Stimulated activated CD4-positive, alpha-beta T cell treated with anti-CD3 and anti-CD28 coated beads, Interleukin-4, amount 100 ng/mL, for 1 hour (primary cell): ENCODE measurements around the gene RABAC1.

ENCODE experiments used
- DNase-seq: peaks from one replicate; pipeline ENCODE4 v3.0.0-alpha.2; 2020

The RABAC1 gene

GRCh38 chr19:41988947-41989346 lies 29.8 kb upstream of the RABAC1 start:
- no peak for DNase-seq

- DNase-seq: no peak
Measured at GRCh38 chr19:41987141-41987860, 28.2 kb upstream of the RABAC1 start.

DNA sequence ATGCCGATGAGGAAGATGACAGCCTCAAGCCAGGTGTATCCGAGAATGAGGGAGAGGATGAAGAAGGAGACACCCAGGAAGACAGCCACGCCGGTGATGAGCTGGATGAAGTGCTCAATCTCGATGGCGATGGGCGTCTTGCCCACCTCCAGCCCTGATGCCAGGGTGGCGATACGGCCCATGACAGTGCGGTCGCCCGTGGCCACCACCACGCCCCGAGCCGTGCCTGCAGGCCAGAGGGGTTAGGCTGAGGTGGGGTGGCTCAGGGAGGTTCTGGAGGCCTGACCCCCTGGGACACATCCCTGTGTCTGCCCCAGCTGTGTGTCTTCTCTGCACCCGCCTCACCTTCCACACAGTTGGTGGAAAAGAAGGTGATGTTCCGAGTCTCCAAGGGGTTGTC lies 25.8 kb upstream of the RABAC1 start:
- no peak for DNase-seq

DNA sequence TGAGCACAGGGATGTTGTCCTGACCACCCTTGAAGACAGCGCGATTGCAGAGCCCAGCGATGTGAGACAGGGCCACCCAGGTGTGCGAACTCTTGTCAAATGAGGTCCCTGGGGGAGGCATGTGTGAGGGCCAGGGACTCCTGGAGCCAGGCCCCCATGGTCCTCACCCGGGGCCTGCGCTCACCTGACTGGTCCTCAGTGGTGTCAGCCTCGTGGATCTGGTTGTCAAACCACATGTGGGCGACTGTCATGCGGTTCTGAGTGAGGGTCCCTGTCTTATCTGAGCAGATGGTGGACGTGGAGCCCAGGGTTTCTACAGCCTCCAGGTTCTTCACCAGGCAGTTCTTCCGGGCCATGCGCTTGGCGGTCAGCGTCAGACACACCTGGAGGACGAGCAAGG lies 22.6 kb upstream of the RABAC1 start:
- no peak for DNase-seq

- DNase-seq: no peak
Measured at GRCh38 chr19:41978470-41978869, 19.3 kb upstream of the RABAC1 start.

DNA sequence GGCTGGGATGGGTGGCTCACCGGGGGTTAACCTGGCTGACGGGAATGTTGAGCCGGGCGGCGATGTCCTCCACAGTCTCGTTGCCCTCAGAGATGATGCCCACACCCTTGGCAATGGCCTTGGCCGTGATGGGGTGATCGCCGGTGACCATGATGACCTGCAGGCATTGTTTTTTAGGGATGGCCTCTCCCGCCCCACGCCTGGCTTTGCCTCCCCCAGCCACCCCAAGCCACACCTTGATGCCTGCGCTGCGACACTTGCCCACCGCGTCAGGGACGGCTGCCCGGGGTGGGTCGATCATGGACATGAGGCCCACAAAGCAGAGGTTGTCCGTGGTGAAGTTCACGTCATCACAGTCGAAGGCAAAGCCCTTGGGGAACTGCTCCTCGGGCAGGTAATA lies 18.8 kb upstream of the RABAC1 start:
- no peak for DNase-seq

GRCh38 chr19:41974652-41975051 lies 15.5 kb upstream of the RABAC1 start:
- no peak for DNase-seq

DNA sequence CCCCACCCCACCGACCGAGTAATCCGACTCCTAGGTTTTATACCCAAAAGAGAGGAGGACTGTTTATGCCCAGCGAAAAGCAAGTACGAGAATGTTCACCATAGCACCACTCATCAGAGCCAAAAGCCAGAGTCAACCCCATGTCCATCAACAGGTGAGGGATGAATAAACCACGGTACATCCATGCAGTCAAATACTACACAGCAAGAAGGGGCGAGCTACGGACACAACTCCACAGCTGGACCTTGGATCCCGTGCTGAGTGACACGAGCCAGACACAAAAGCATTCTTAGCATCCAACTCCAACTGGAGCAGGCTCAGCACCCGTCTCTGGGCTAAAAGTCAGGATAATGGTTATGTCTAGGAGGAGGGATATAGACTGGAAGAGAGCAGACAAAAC lies 12.2 kb upstream of the RABAC1 start:
- no peak for DNase-seq

DNA sequence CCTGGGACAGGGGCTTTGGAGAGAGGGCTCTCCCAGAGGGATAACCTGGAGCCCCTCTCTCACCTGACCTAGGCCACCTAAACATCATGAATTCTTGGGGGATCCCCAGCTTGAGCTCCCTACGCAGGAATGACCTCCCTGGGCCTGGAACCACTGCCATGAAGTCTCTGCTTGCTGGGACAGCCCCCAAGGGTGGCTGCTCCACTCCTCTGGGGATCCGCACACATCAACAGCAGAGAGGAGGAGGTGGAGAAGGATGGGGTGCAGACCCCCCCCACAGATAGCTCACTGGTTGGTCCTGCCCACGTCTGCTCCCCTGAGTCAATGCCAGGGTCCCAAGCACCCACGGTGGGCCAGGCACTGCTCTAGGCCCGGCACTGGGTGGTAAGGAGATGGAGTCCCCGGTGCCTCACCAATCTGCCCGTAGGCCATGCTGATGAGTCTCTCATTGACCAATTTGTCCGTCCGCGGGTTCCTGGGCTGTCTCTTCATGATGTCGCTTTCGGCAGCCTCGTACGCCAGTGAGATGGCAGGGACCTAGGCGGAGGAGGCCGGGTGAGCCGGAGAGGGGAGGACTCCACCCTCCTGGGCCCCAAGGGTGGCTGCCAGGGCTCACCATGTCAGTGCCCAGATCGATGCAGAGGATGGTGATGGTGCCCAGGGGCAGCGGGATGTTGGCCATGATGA lies 10.8 kb upstream of the RABAC1 start:
- DNase-seq: no peak

DNA sequence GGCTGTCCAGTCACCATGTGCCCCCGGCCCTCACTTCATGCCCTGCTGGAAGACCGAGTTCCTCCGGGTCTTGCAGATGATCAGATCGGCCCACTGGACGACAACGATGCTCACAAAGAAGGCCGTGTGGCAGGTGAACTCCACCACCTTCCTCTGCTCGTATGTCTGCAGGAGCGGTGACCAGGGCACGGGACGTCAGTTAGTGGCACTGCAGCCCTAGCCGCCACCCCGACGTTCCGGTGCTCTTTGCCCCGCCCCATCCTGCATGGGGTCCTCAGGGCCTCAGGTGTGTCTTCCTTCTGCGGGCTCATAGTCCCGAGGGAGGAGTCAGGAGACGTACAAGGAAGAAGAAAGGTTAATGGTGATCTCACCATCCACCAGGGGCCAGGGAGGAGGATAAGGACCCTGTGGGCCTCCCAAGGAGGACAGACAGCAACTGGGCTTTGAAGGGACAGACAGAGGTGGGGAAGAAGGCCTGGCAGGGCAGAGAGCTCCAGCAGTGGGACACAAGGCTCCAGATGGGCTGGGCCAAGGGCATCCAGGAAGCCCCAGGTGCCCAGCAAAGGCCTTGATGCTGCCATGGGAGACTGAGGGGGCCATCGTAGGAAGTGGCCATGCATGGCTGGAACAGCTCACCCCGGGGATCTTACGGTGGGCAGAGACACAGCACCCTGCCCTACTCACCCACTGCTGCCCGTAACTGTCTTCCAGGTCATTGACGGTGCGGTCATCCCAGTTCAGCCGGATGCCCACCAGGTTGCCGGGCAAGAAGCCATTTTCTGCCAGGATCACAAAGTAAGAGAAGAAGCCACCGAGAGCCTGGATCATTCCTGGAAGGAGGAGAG lies 9.9 kb upstream of the RABAC1 start:
- no peak for DNase-seq

DNA sequence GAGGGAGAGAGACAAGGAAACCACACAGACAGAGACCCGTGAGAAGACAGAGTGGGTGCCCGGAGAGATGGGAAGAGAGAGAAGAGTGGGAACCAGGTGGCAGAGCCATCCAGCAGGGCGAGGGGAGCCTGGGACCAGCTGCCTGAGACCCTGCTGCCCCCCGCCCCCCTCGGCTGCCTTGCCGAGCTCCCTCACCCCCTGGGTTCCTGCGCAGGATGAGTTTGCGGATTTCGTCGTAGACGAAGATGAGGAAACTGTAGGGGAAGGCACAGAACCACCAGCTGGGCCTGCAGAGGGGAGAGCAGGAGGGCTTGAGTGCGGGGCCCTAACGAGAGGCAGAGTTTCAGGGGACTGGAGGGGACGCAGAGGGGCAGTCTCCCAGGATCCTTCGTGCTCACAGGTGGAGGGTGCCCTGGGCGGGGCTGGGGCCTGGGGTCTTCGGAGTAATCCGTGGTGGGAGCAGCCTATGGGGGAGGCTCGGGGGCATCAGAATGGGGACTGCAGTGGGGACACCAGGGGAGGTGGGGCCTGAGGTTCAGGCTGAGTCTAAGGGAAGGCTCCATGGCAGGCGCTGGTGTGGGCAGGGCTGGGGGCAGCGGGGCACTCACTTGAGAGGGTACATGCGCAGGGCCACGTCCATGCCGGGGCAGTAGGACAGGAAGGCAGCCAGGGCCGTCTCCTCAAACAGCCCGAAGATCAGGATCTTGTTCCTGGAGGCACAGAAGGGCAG lies 8.1 kb upstream of the RABAC1 start:
- no peak for DNase-seq

- no peak for DNase-seq
Measured at GRCh38 chr19:41965106-41965505, 6.0 kb upstream of the RABAC1 start.

- DNase-seq: no peak
Measured at GRCh38 chr19:41960973-41961372, 1.9 kb upstream of the RABAC1 start.

DNA sequence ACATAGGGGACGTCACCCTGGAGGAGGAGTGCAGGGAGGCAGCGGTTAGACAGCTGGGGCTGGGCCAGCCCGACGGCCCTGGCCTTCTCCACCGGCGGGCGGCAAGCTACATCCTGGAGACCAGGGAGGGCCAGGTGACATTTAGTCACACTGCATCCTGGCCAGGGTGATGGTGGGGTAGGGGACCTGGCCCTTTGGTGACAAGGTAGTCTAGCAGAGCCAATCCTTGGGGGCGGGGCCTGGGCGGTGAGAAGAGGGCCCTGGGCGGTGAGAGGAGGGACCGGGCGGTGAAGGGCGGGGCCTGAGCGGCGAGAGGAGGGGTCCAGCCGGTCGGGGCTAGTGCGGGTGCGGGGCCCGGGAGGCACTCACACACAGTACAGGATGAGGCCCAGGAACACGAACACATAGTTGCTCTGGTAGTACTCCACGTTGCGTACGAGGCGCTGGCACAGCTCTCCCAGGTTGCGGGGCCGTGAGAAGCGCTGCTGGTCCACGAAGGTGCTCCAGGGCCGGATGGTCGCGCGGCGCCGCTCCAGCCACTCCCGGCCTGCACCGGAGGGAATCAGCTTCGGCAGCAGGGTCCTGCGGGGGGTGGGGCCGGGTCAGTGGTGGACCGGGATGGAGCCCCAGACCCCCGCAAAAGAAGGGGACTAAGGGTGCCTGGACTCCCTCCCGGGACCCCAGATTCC lies 610 bp downstream of the RABAC1 start:
- DNase-seq: peak; percentile 87

- DNase-seq: peak; percentile 29
Measured at GRCh38 chr19:41957838-41958366, 1.2 kb downstream of the RABAC1 start.

DNA sequence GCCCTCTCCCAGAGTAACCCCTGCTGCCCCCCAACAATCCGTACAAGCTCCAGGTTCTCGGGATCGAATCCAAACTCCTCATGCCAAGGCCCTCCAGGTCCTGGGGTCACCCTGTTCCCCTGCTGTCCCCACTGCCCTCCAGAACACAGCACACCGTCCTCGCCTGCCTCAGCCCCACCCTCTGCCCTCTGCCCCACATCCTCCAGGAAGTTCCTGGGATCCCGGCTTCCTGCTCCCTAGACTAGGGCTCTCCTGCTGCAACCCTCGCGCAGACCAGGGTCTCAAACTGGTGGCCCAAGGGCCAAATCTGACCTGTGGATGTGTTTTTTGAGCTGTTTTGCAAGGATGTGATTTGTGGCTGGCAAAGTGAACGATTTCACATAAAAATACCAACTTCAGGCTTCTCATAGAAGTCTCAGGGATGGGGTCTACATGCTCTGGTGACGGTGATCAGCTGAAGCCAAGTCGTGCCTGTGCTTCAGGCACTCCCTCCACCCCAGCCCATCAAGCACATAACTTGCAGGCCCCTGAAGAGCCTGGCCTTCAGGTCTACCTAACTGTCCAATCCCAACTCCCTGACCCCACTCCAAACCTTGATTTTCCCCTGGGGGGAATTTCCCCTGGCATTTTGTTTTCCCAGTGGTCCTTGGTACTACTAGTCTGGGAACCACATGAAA lies 1.8 kb downstream of the RABAC1 start:
- DNase-seq: no peak

GRCh38 chr19:41956621-41957020 lies 2.5 kb downstream of the RABAC1 start:
- DNase-seq: no peak

- DNase-seq: no peak
Measured at GRCh38 chr19:41955521-41955920, 3.6 kb downstream of the RABAC1 start.

DNA sequence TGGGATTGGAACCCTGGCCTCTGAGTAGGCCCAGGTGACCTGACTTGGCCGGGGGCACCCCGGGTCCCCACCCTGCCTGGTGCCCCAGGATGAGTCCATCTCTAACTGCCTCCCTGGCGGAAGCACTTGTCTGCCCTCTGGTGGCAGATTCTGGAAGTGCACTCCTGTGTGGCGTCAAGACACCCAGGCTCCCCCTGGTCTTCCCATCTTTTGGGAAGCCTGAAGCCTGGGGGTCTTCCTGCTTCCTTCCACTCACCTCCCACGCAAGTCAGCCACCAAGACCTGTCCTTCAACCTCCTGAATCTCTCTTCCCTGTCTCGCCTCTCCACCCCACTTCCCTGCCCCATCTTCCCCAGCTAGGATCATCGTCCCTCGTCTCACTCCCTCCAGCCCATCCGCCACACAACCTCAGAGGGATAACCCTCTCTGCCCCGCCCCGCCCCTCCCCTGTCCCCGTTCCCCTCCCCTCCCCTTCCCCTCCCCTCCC lies 7.4 kb downstream of the RABAC1 start:
- peak; percentile 90 for DNase-seq

- no peak for DNase-seq
Measured at GRCh38 chr19:41947091-41947490, 12.0 kb downstream of the RABAC1 start.

GRCh38 chr19:41945135-41945766 lies 13.9 kb downstream of the RABAC1 start:
- DNase-seq: peak; percentile 79
